OCI-LY3 (cell line): ENCODE data around the gene PADI3.

Source experiments
- CTCF ChIP-seq: fragments of 200-600, 300-600 bp; sonication (generic); IDR thresholded peaks from 2 replicates; pipeline ENCODE4 v1.5.1; 2014; ENCODE audit warnings: antibody characterized with exemption, low read length, low read depth
- EZH2phosphoT487 ChIP-seq: fragments of 200-600 bp; shearing (Covaris generic); IDR thresholded peaks from 2 replicates; pipeline ENCODE4 v1.6.1; 2018; ENCODE audit warnings: antibody characterized with exemption, mixed run types, low read depth

GRCh38 chr1:17212009-17212408 is 36.9 kb upstream of the PADI3 start:
- TF ChIP-seq CTCF (no peak), EZH2phosphoT487 (no peak)
